Nucleus accumbens (tissue), 56 donors: Measurements from ENCODE around the gene CEP164.
"Not testable (repeated sequence)": the region's sequence is repeated elsewhere in the genome, so short reads cannot be mapped to it uniquely, and the experiment has no call there.

Experiments used
- DNase-seq, 56 donors: peaks; one replicate each; lab custom pipeline; 2025; lab: John Stamatoyannopoulos, UW

CEP164 gene

DNA sequence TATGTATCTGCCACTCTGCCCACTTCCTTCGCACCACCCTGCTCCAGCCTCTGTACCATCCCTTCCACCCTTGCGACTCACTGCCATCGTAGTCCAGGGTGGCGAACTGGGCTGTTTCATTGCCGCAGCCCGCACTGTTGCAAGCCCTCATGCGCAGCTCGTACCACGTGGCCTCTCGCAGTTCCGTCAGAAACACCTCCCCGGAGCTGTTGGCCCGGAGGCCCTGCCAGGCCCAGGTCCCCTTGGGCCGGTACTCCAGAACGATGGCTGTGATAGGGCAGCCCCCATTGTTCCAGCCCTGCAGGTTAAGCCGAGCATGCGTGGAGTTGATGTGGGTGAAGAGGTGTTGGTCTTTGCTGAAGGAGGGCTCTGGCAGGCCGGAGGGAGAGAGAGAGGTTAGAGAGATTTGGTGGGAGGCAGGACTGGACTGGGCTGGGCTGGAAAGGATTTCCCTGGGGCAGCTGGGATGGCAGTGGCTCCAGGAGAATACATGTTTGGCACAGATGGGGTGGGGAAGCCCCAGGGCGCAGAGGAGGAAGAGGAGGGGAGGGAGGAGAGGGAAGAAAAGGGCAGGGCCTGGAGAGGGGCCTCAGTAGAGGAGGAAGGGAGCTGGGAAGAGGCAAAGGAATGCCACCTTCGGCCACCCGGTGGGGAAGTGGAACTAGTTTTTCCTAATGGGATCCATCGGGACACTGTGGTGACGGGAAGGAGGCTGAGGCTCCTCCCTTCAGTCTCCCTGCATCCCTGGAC lies 109.6 kb downstream of the CEP164 start:
- no peak for DNase-seq

DNA sequence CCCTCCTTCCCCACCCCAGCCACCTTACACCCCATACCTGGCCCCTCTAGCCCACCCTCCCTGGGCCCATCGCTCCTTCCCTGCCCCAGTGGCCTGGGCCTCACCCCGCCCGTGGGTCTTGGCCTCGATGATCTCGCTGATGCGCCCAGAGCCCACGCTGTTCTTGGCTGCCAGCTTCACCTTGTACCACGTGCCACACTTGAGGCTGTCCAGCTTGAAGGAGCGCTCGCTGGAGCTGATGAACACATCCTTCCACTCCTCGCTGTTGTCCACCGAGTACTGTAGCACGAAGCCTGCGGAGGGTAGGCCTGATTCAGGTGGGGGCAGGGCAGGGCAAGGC lies 110.1 kb downstream of the CEP164 start:
- DNase-seq = no peak

DNA sequence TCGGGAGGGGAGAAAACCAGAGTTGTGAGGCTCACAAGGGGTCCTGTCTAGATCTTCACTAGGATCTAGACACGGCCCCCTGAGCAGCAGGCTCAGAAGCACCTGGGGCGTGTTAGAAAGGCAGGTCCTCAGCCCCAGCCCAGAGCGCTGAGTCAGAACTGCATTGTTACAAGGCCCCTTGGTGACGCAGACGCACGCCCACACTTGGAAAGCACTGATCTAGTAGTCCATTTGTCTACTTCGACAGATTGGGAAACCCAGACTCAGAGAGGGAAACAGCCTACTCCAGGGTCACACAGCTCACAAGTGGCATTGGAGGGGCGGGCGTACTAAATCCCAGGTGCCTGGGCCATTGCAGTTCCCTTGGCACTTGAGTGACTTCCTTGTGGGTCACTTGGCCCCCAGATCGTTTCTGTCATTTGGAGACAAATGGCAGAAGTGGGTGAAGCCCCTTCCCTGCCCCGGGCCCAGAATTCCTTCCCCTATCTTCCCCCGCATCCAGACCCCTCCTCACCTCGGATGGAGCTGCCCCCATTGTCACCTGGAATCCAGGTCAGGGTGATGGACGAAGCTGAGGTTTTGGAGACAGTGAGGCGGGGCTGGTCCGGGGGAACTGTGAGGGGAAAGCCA lies 110.8 kb downstream of the CEP164 start:
- peak in 25 of 56 donors; percentile 9 to 77 (median 37) for DNase-seq

DNA sequence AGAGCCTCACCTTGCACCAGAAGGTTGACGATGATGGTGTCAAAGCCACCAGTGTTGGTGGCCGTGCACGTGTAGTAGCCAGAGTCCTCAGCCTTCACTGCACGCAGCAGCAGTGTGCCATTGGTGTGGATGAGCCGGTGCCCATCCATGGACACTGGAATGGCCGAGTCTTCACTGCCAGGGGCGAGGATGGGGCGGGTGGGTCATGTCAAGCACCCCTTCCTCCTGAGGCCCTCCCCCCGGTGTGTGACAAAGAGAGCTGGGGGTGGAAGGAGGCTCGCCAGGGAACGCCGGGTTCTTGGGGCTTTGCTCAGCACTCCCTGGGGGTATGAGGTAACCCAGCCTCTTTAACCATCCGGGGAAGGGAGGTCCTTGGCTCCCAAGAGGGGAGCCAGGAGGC lies 111.6 kb downstream of the CEP164 start:
- no peak for DNase-seq

DNA sequence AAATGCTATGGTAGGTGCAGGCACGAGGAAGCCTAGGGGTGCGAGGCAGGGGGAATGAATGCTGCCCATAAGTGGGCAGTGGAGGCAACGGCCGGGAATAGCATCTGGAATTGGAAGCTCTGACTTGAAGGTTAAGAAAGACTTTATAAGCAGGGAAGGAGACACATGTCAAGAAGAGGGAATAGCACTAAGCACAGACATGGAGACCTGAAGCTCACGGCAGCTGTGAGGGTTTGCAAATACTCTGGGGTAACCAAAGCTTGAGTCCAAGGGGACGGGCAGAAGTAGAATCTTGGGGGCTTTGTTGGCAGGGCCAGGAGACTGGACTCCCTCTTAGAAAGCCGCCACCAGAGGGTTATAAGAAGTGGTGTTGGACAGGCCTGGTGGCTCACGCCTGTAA lies 112.6 kb downstream of the CEP164 start:
- no peak for DNase-seq

DNA sequence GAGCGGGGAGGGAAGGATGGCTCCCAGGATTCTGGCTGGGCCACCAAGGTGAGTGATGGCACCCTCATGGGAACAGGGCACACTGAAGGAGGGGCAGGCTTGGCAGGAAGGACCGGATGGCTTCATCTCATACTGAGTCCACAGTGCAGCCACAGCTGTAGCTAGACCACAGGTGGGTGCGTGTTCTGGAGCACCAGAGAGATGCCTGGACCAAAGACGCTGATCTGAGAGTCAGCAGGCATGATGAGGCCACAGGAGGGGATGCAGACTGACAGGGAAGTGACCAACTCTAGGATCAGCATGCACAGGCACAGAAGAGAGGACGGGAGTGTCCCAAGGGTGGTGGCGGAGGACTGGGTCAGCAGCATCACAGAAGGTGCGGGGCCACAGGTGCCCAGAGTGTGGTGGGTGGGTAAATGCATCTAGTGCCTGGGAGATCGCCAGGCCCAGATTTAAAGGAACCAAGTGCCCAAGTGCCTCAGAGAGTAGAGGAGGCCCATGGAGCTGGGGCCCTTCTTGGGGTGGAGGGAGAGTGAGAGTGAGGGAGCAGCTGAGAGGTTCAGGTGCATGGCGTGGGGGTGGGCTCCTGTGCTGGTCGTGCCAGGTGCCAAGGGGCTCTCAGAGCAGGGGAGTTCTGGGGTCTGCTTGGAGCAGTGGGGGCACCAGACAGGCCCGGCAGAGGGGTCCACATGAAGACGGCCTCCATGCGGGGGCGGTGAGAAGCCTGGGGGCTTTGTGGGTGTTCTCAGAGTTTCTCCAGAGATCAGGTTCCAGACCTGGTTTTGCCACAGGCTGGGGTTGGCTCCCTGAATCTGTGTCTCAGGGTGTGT lies 113.7 kb downstream of the CEP164 start:
- DNase-seq = no peak

DNA sequence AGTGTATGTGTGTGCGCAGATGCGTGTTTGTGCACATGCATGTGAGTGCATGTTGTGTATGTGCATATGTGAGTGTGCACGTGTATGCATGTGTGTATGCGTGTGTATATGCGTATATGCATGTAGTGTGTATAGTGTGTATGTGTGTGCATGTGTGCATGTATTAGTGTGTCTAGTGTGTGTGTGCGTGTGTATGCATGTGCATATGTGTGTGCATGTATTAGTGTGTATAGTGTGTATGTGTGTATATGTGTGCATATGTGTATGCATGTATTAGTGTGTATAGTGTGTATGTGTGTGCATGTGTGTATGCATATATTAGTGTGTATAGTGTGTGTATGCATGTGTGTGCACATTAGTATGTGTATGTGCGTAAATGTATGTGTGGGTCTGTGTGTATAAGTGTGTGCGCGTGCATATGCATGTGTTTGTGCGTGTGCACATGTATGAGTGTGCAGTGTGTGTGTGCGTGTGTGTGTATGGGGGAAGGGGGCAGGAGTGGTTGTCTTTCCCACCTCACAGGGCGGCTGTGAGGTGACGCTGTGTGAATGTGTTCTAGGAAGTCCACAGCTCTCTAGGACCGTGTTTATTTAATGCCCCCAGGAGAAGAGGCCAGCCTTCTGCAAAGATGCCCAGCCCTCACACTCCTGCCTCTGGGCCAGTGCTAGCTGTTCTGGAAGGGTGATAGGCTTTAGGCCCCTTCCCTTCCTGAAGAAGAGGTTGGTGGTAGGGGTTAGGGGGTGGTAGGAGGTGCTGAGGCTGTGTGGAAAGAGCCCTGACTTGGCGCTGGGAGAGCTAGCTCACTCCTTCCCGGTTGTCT lies 114.6 kb downstream of the CEP164 start:
- DNase-seq = no peak

DNA sequence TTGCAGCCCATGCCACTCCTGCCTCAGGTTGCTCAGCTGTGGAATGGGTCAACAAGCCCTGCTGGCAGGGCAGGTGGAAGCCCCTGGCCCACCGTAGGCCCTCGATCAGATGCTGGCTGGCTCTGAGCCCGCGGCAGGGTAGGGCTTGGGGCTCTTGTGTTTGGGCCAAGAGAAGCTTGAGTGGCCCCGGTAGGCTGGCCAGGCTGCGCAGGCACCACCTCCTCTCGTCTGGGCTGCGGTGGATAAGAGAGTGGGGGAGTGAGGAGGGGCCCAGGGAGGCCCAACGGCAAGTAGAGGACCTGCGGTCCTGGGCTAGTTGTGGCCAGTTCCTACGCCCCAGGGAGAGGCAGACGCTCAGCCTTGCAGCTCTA lies 115.2 kb downstream of the CEP164 start:
- no peak for DNase-seq

DNA sequence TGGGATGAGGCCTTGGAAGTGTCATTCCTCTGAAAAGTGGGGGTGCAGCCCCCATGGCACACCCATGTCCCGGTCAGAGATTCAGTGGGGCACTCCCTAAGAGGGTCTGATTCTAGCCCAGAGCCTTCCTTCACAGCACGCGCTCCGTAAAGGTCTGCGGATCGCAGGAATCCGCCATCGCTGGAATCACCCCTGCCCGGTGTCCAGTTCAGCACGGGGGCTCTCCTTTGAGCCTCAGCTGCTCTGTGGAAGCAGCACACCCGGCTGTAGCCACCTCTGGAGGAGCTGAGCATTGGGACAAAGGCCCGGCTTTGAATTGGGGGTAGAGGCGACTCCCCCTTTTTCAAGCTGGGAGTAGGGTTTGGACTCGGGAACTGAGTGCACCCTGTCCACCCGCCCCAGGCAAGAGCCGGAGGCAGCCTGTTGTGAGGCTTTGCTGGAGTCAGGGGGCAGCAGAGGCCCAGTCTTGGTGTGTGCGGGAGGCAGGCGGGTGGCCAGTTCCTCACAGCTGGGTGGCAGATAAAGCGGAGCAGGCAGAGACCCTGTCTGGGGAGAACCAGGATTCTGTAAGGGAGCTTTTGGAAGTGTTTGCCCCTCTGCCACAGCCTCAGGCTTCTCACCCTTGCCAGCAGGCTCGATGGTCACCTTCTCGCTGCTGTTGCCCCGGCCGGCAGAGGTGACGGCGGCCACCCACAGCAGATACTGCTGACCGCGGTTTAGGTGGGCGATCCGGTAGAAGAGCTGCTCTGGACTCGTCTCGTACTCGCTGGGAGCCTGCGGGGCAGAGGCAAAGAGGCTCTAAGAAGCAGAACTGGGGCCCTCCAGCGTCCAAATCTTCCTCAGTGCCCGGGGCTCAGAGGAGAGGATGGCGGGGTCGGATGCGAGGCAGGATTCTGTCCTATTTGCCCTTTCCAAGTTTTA lies 115.9 kb downstream of the CEP164 start:
- peak in 49 of 56 donors; percentile 10 to 84 (median 54) for DNase-seq

DNA sequence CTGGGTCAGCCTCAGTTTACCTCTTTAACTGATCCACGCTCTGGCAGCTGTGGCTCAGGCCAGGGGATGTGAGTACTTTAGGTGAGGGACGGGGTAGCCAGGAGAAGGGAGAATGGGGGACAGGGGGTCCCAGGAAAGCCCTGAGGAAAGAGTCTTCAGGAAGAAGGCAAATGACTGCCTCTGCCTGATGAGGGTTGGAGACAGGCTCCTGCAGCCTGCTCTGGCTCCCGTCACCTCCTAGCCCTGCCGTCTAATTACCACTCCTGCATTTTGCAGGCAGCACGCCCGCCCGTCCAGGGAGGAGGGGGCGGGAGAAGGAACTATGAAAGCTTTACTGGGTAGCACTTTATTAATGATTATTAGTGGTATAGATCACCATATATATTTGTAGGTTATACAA lies 116.6 kb downstream of the CEP164 start:
- no peak for DNase-seq

DNA sequence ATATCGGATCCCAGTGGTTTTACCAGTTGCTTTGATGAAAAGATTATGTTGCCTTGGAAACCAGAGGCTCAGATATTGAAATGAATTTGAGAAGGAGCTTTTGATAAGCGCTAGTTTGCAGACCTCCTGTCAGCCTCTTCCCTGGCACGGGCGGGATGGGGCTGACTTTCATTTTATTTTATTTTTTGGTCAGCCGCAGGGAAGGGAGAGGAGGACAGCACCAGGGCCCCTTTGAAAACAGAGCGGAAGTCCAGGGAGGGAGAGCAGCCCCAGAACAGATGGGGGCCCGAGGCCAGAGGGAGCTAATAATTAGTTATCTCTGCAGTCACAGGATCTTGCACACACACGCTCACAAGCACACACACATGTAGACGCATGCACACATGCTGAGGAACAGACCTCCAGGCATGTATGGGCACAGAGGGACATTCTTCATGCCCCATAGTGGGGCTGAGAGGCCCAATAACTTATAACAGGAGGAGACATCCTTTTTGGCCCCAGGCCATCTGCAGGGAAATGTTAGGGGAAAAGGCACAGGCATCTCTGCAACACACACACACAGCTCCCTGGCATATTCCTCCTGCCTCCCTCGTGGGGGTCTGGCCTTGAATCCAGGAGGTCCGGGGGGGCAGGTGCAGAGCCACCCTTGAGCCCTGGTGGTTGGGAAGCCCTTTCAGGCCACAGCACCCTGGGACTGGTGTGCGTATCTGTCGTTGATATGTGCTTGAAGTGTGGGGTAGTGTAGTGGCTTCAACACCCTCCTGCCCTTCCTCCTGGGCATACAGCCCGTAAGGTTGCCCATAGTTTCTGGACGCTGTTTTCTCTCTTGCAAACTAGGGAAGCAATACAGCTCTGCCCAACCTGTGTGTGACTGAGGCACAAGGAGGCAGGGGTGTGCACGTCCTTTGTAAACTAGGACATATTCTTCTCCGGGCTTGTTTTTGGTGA lies 117.3 kb downstream of the CEP164 start:
- DNase-seq = peak in 2 of 56 donors; percentile 10 to 15

DNA sequence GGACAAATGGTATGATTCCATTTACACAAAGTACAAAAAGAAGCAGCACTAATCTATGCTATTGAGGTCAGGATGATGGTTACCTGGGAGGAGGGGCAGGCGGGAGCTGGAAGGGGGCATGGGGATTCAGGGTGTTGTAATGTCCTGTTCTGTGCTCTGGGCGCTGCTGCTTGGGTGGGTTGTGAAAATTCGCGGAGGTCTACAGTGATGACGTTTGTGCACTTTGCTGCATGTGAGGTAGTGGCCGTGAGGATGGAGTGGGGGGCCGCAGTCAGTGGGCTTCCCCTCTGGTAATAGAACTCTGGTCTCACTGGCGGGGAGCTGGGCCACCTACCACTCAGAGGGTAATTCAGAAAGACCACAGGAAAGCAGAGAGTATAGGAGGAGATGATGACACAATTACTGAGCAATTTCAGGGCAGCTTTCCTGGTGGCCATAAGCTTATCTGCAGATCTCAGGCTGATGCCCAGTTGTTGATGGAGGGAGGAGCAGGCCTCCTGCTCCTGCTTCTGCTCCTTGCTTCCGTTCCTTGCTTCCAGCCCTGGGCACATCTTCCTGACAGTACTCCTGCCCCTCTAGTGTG lies 121.5 kb downstream of the CEP164 start:
- no peak for DNase-seq

DNA sequence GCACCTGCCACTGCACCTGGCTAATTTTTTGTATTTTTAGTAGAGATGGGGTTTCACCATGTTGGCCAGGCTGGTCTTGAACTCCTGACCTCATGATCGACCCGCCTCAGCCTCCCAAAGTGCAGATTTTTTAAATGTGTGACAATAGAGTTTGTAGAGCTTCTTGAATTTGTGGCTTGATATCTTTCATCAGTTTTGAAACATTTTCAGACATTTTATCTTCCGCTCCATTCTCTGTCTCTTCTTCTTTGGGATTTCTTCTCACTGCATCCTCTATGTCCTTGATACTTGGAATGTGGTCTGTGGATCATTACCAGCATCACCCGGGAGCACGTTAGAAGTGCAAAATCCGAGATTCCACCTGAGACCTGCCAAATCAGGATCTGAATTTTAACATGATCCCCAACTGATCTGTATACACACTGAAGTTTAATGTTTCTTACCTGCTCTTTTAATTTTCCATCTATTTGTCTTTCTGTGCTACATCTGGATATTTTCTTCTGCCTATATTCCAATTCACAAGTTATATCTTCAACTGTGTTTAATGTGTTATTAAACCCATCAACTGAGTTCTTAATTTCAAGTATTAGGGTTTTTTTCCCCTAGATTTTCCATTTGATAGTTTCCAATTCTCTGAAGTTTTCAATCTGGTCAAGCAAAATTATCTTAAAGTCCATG lies 126.4 kb downstream of the CEP164 start:
- no peak for DNase-seq

DNA sequence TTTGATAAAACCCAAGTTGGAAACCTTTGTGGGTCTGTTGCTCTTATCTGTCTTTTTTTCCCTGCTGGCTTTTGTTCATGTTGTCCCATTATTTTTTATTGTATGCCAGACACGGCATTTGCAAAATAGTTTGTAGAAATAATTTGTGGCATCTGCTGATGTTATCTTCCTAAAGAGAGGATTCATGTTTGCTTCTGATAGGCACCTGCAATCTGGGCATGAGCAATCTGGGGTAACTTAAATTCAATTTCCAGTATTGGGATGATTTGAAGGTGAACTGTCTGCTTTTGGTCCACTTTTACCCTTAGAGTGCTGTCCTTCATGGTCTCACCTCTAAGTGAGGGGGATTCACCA lies 126.9 kb downstream of the CEP164 start:
- DNase-seq = no peak

DNA sequence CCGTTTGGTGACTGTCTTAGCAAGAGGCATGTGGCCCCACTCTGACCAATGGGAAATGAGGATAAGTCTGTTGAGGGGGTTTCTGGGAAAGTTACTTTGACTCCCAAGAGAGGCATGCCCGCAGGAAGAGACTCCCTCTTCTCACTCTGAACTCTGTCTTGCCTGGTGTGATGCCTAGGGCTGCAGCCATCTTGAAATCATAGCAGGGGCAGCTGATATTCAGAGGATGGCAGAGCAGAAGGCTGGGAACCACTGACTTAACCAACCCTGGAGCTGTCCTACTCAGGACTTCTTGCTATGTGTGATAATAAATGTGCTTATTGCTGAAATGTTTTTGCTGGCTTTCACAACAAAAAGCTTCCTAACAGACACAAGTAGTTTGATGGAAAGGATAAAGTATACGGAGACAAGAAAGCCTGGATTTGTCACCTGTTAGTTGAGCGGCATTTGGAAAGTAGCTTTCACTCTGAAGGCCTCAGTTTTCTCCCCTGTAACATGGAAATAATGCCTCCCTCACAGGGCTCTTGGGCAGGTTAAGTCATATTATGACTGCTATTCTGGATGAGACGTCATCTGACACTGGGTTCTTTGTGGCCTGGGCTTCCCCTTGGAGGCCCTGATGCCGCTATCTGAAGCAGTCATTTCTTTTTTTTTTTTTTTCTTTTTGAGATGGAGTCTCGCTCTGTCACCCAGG lies 128.5 kb downstream of the CEP164 start:
- no peak for DNase-seq

DNA sequence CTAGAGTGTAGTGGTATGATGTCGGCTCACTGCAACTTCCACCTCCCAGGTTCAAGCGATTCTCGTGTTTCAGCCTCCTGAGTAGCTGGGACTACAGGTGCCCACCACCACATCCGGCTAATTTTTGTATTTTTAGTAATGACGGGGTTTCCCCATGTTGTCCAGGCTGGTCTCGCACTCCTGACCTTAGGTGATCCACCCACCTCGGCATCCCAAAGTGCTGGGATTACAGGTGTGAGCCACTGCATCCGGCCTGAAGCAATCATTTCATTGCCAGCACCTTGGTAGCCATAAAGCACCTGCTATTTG lies 129.0 kb downstream of the CEP164 start:
- DNase-seq = not testable (repeated sequence)
